Left colon (tissue), 2 donors: Measurements from ENCODE around the gene CECR2. TPM values are rescaled to one million over a fixed set of nuclear protein-coding genes. Genes with fewer than 3 reads are reported as not detected.
"Not testable (repeated sequence)": the region's sequence is repeated elsewhere in the genome, so short reads cannot be mapped to it uniquely, and the experiment has no call there.

Source experiments
- ATAC-seq: fragments of 200-7000 bp; cut with Tn5 transposase; one replicate; pipeline ENCODE4 v1.9.1; 2020; ENCODE audit warnings: mild to moderate bottlenecking, moderate library complexity
- DNase-seq, 2 donors: peaks; one replicate each; pipeline ENCODE4 v3.0.0-alpha.2; 2020
- intact Hi-C, 2 donors: fragments of 100-400 bp; cut with DNase I in 1 of 2; cut with micrococcal nuclease in 1 of 2; formaldehyde crosslinking; loops; one replicate each; pipeline versions ENCODE4 v1.11.2 to v1.14.0; 2022; cut with DNase I, micrococcal nuclease
- total RNA-seq, 2 donors: library from RNA; stranded (reverse); fragmentation: NEBNext Ultra II Directional; extraction: Animal tissue kit (Norgen Biotek cat#: 25700); gene quantifications; one replicate each; pipeline ENCODE4 v1.2.1, GENCODE V29; 2021
- donor health status: DM: no; HTN: no; CAD: no.
- donor health status: DM: yes; HTN: yes; CAD: no.

The CECR2 gene
- total RNA-seq, 2 donors from 2014 or later = 0.21 to 0.36 TPM

GRCh38 chr22:17542452-17542851, 173.2 kb downstream of the CECR2 start:
- intact Hi-C loops = no loop called here
- no peak for DNase-seq
- ATAC-seq = no peak

- intact Hi-C loops = no loop called here
- DNase-seq (no peak), ATAC-seq (no peak)
Observed at GRCh38 chr22:17548010-17548755, 178.9 kb downstream of the CECR2 start.

- intact Hi-C loops = no loop called here
- DNase-seq = no peak
- no peak for ATAC-seq
Observed at GRCh38 chr22:17548756-17549035, 179.4 kb downstream of the CECR2 start.

GRCh38 chr22:17549183-17549582, 179.9 kb downstream of the CECR2 start:
- ATAC-seq (no peak), DNase-seq (no peak)
- intact Hi-C loops = no loop called here

GRCh38 chr22:17549655-17550054, 180.4 kb downstream of the CECR2 start:
- DNase-seq (no peak), ATAC-seq (no peak)
- intact Hi-C loops = loop anchor here in 1 of 2 donors (10.0 kb wide), 1 partner anchor 245 kb away; no protein-coding TSS in a partner anchor

GRCh38 chr22:17552737-17553136, 183.5 kb downstream of the CECR2 start:
- ATAC-seq (peak; percentile 42), DNase-seq (no peak)
- intact Hi-C loops = loop anchor here in 1 of 2 donors (10.0 kb wide), 1 partner anchor 242 kb away; no protein-coding TSS in a partner anchor

GRCh38 chr22:17554814-17555213, 185.6 kb downstream of the CECR2 start:
- intact Hi-C loops = loop anchor here in 1 of 2 donors (10.0 kb wide), 1 partner anchor 240 kb away; no protein-coding TSS in a partner anchor
- DNase-seq = no peak
- no peak for ATAC-seq

GRCh38 chr22:17559188-17559587, 189.9 kb downstream of the CECR2 start:
- intact Hi-C loops = loop anchor here in 1 of 2 donors (10.0 kb wide), 1 partner anchor 236 kb away; no protein-coding TSS in a partner anchor
- ATAC-seq = no peak
- no peak for DNase-seq

- ATAC-seq (no peak), DNase-seq (peak in 1 of 2 donors; percentile 45)
- intact Hi-C loops = no loop called here
Observed at GRCh38 chr22:17562906-17563870, 193.9 kb downstream of the CECR2 start, which contains the start of gene SLC25A18. TSS of gene SLC25A18 (plus strand) at chr22:17563498. CDS start at chr22:17579945, 16,447 bp downstream.

- DNase-seq = peak in 1 of 2 donors; percentile 51
Observed at GRCh38 chr22:17563936-17564391, 194.7 kb downstream of the CECR2 start.

GRCh38 chr22:17566016-17566687, 196.9 kb downstream of the CECR2 start:
- ATAC-seq, DNase-seq, intact Hi-C loops: not testable (repeated sequence)

More at GRCh38 chr22:17563936-17564391, 194.7 kb downstream of the CECR2 start:
- no peak for ATAC-seq
- intact Hi-C loops = no loop called here

- DNase-seq (no peak), ATAC-seq (no peak)
- intact Hi-C loops = no loop called here
Observed at GRCh38 chr22:17566776-17567175, 197.5 kb downstream of the CECR2 start.

- intact Hi-C loops = no loop called here
- no peak for ATAC-seq
- no peak for DNase-seq
Observed at GRCh38 chr22:17569971-17570511, 200.8 kb downstream of the CECR2 start.

- peak; percentile 22 to 79 for DNase-seq
- intact Hi-C loops = no loop called here
- peak; percentile 36 for ATAC-seq
Observed at GRCh38 chr22:17570851-17571631, 201.8 kb downstream of the CECR2 start.

- ATAC-seq = no peak
- DNase-seq = no peak
- intact Hi-C loops = no loop called here
Observed at GRCh38 chr22:17575151-17575550, 205.9 kb downstream of the CECR2 start.

GRCh38 chr22:17575681-17576080, 206.4 kb downstream of the CECR2 start:
- DNase-seq (no peak), ATAC-seq (no peak)
- intact Hi-C loops = no loop called here

GRCh38 chr22:17576470-17576869, 207.2 kb downstream of the CECR2 start:
- intact Hi-C loops = no loop called here
- ATAC-seq (no peak), DNase-seq (no peak)
